ENCODE data around the gene GSN.

DNA sequence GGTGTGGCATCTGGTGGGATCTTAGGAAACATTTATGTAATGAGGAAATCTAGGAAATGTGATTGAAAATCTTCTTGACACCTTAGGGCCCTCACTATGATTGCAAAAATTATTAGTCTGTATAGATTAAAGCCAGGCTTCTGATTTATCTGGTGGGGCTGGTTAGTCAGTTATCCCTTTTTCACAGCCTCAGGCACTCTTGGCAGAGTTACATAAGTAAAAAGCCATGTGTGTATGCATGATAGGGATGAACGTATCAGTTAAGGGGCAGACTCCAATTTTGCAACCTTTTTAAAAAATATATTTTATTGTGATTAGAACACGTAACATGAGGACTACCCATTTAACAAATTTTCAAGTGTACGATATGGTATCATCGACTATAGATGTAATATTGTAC lies 35.7 kb upstream of the GSN start:
- TF ChIP-seq, protein P1, sequence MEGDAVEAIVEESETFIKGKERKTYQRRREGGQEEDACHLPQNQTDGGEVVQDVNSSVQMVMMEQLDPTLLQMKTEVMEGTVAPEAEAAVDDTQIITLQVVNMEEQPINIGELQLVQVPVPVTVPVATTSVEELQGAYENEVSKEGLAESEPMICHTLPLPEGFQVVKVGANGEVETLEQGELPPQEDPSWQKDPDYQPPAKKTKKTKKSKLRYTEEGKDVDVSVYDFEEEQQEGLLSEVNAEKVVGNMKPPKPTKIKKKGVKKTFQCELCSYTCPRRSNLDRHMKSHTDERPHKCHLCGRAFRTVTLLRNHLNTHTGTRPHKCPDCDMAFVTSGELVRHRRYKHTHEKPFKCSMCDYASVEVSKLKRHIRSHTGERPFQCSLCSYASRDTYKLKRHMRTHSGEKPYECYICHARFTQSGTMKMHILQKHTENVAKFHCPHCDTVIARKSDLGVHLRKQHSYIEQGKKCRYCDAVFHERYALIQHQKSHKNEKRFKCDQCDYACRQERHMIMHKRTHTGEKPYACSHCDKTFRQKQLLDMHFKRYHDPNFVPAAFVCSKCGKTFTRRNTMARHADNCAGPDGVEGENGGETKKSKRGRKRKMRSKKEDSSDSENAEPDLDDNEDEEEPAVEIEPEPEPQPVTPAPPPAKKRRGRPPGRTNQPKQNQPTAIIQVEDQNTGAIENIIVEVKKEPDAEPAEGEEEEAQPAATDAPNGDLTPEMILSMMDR (IDR thresholded peaks at IDR 0.05), result no peak
- TF ChIP-seq EP300 (IDR thresholded peaks at IDR 0.05), result no peak
- TF ChIP-seq POLR2AphosphoS5 (IDR thresholded peaks at IDR 0.05), result no peak
- TF ChIP-seq POLR2A (IDR thresholded peaks at IDR 0.05), result no peak
